GM12874 (cell line): Measurements from ENCODE around the gene SLC25A27.

Experiments used
- TF ChIP-seq, protein P1 (sequence below): IDR thresholded peaks from 2 replicates; pipeline ENCODE4 v1.5.1; 2011; ENCODE audit warnings: low read depth, mild to moderate bottlenecking, control low read depth, low read length, moderate library complexity; ENCODE audit not compliant: insufficient read depth

Gene SLC25A27

DNA sequence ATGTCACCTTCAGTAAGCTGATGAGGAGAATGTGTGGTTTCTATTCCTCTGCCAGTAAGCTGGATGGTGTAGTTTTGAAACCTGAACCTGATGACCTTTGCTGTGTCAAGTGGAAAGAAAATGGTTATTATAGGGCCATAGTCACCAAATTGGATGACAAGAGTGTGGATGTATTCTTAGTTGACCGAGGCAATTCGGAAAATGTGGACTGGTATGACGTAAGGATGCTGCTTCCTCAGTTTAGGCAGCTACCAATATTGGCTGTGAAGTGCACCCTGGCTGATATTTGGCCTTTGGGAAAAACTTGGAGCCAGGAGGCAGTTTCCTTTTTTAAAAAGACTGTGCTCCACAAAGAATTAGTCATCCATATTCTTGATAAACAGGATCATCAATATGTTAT lies 36.9 kb downstream of the SLC25A27 start:
- TF ChIP-seq, protein P1, sequence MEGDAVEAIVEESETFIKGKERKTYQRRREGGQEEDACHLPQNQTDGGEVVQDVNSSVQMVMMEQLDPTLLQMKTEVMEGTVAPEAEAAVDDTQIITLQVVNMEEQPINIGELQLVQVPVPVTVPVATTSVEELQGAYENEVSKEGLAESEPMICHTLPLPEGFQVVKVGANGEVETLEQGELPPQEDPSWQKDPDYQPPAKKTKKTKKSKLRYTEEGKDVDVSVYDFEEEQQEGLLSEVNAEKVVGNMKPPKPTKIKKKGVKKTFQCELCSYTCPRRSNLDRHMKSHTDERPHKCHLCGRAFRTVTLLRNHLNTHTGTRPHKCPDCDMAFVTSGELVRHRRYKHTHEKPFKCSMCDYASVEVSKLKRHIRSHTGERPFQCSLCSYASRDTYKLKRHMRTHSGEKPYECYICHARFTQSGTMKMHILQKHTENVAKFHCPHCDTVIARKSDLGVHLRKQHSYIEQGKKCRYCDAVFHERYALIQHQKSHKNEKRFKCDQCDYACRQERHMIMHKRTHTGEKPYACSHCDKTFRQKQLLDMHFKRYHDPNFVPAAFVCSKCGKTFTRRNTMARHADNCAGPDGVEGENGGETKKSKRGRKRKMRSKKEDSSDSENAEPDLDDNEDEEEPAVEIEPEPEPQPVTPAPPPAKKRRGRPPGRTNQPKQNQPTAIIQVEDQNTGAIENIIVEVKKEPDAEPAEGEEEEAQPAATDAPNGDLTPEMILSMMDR = no peak

DNA sequence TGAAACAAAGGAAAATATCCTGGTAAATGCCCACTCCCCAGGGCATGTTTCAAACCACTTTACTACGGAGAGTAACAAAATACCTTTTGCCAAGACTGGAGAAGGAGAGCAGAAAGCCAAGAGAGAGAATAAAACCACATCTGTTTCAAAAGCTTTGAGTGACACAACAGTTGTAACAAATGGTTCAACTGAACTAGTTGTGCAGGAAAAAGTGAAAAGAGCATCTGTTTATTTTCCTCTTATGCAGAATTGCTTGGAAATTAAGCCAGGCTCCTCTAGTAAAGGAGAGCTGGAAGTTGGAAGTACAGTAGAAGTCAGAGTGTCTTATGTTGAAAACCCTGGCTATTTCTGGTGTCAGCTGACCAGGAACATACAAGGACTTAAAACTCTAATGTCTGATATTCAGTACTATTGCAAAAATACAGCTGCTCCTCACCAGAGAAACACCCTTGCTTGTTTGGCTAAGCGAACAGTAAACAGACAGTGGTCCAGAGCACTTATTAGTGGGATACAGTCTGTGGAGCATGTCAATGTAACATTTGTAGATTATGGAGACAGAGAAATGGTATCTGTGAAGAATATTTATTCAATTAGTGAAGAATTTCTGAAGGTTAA lies 37.5 kb downstream of the SLC25A27 start:
- TF ChIP-seq, protein P1 = no peak

DNA sequence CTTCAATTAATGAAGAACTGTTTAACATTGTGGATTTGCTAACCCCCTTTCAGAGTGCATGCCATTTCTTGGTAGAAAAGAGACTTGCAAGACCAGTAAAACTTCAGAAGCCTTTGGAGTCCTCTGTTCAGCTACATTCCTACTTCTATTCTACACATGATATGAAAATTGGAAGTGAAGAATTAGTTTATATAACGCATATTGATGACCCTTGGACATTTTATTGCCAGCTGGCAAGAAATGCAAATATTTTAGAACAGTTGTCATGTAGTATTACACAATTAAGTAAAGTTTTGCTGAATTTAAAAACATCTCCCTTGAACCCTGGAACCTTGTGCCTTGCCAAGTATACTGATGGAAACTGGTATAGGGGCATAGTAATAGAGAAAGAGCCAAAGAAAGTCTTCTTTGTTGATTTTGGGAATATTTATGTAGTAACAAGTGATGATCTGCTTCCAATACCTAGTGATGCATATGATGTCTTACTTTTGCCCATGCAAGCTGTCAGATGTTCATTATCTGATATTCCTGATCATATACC lies 38.2 kb downstream of the SLC25A27 start:
- TF ChIP-seq, protein P1 = no peak

DNA sequence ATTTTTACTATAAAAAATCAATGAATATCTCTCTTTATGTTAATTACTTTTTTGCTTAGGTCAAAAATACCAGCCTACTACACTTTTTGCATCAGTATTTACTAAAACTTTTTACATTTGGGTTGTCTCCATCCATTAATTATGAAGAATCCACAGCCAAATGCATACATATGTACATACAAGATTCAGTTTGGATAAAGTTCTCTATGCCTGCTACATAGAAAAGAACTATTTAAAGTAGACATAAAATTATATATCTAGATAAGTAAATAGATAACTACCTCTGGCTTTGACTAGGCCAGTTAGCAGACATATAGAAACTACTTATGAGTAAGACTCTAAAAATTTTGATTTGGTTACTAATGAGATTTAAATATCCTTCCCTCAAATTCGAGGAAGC lies 47.2 kb downstream of the SLC25A27 start:
- TF ChIP-seq, protein P1 = no peak

DNA sequence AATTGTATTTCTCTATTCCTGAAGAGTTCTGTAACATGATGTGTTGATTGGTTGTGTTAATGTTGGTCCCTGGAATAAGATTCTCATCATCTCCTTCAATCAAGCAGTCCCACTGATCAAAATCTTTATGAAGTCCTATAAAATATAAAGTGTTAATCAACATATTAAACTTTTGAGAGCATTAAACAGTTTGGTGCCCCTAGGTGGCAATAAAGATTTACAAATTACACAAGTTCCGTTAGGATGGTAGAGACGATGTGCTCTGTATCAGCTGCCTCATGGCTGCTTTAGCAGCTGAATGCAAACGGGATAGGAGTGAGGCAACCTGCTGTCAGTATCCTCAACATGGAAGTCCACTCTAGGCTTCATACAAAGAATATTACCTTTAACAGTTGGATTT lies 51.8 kb downstream of the SLC25A27 start:
- TF ChIP-seq, protein P1 = no peak

DNA sequence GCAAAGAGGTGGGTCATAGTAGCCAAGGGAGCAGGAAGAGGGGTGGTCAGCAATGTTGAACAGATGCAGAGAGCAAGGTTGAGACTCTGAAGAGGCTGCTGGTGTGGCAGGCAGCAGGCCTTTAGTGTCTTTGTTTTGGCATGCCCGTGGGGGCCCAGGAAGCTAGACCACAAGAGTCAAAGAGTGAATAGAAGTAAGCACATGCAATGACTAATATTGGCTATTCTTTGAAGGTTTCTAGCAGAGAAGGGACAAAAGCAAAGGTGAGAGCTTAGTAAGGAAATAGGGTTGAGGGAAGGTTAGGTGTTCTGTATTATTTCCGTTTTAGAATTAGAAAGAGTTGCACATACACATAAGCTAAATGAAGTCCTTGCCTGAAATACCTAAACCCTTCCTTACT lies 53.7 kb downstream of the SLC25A27 start:
- TF ChIP-seq, protein P1 = no peak

DNA sequence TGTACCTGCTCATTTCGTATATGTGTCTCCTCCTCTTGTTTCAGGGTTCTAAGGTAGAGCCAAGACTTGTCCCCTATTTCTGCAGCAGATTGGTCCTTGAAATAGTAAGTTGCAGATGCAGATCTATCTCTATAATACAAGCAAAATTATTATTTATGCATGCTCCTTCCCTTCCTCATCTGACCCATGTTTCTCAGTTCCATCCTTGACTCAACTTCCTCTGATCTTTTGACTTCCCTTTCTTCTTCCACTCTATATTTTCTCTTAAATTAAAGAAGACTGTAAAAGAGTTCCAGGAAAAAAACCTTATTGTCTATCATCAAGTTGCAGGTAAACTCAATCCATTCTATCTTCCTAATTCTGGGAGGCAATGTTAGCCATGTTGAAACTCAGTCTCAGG lies 58.7 kb downstream of the SLC25A27 start:
- TF ChIP-seq, protein P1 = no peak
